Uterus (tissue), 2 donors: ENCODE results near the gene MEIS2.

Experiments used
- POLR2A ChIP-seq, 2 donors: fragments of 450-650 bp; IDR thresholded peaks; one replicate each; pipeline ENCODE4 v1.6.1; 2016; ENCODE audit warnings: antibody characterized with exemption in 2 of 2, mild to moderate bottlenecking in 1 of 2, moderate library complexity in 1 of 2
- TF ChIP-seq, protein P1 (sequence below), 4 experiments: fragments of 200-600 bp in 2 of 4; fragments of 450-650 bp in 2 of 4; sonication (generic) in 2 of 4; IDR thresholded peaks; one replicate each; pipeline ENCODE4 v1.5.1; 2016 to 2019; ENCODE audit warnings: antibody characterized with exemption in 4 of 4, mild to moderate bottlenecking in 2 of 4, moderate library complexity in 1 of 4

DNA sequence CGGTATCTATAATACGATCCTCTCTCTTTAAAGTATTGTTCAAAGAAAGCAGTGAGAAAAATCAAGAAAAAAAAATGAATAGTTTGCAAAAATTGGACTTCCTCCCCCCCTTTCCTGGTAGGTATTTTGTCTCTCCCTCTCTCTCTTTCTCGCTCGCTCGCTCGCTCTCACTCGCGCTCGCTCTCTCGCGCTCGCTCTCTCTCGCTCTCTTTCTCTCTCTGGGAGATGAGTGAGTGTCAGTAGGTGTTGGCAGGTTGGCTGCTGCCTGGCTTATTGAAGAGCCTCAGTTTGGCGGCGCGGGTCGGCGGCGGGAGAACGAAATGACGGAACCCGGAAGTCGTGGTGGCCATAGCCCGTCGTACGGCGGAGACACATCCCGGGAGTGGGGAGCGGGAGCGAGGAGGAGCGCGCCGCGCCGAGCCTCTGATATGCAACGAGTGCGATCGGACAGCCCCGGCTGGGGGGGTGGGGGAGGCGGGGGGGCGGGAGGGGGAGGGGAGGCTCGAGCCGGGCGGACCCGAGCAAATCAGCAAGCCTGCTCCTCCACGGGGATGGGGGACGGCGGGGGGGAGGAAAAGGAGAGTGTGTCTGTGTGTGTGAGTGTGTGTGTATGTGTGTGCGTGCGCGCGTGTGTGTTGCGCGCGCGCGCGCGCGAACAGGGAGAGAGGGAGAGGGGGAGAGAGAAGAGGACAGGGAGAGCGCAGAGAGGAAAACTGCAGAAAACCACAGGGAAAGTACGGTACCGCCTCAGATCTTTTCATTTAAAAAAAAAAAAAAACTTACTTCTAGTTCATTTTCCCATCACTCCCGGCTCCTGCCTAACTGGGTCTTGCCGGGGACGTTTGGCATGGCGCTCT lies at the start of gene MEIS2:
- TF ChIP-seq, protein P1, sequence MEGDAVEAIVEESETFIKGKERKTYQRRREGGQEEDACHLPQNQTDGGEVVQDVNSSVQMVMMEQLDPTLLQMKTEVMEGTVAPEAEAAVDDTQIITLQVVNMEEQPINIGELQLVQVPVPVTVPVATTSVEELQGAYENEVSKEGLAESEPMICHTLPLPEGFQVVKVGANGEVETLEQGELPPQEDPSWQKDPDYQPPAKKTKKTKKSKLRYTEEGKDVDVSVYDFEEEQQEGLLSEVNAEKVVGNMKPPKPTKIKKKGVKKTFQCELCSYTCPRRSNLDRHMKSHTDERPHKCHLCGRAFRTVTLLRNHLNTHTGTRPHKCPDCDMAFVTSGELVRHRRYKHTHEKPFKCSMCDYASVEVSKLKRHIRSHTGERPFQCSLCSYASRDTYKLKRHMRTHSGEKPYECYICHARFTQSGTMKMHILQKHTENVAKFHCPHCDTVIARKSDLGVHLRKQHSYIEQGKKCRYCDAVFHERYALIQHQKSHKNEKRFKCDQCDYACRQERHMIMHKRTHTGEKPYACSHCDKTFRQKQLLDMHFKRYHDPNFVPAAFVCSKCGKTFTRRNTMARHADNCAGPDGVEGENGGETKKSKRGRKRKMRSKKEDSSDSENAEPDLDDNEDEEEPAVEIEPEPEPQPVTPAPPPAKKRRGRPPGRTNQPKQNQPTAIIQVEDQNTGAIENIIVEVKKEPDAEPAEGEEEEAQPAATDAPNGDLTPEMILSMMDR (IDR thresholded peaks at IDR 0.05): peak in 2 of 4 experiments; percentile 17 to 46
- TF ChIP-seq POLR2A (IDR thresholded peaks at IDR 0.05): peak; percentile 42 to 78
